GM18907 (cell line): ENCODE measurements around the gene CIB4.

Experiments used
- ATAC-seq: cut with Tn5 transposase; IDR thresholded peaks from one replicate; pipeline ENCODE4 v1.9.1; 2021; ENCODE audit warnings: mild to moderate bottlenecking, moderate library complexity; ENCODE audit not compliant: unreplicated experiment

The CIB4 gene

GRCh38 chr2:26645762-26646161 lies 4.6 kb upstream of the CIB4 start:
- no peak for ATAC-seq

GRCh38 chr2:26644188-26644835 lies 3.1 kb upstream of the CIB4 start:
- no peak for ATAC-seq

GRCh38 chr2:26642429-26642828 lies 1.3 kb upstream of the CIB4 start:
- ATAC-seq = no peak

GRCh38 chr2:26640331-26640745 lies 828 bp downstream of the CIB4 start:
- ATAC-seq = no peak

- no peak for ATAC-seq
Observed at GRCh38 chr2:26639685-26640243, 1.4 kb downstream of the CIB4 start.

- no peak for ATAC-seq
Observed at GRCh38 chr2:26637811-26638310, 3.3 kb downstream of the CIB4 start.

GRCh38 chr2:26636935-26637334 lies 4.2 kb downstream of the CIB4 start:
- no peak for ATAC-seq

GRCh38 chr2:26635401-26635800 lies 5.8 kb downstream of the CIB4 start:
- ATAC-seq = no peak

GRCh38 chr2:26634636-26635230 lies 6.4 kb downstream of the CIB4 start:
- ATAC-seq = no peak

GRCh38 chr2:26633993-26634595 lies 7.1 kb downstream of the CIB4 start:
- ATAC-seq = no peak

- no peak for ATAC-seq
Observed at GRCh38 chr2:26633351-26633945, 7.7 kb downstream of the CIB4 start.

- no peak for ATAC-seq
Observed at GRCh38 chr2:26632624-26633185, 8.5 kb downstream of the CIB4 start.

GRCh38 chr2:26631401-26632170 lies 9.6 kb downstream of the CIB4 start:
- ATAC-seq = no peak

- ATAC-seq = no peak
Observed at GRCh38 chr2:26630669-26631360, 10.4 kb downstream of the CIB4 start.

- no peak for ATAC-seq
Observed at GRCh38 chr2:26630235-26630634, 10.9 kb downstream of the CIB4 start.

GRCh38 chr2:26629751-26630150 lies 11.4 kb downstream of the CIB4 start:
- no peak for ATAC-seq

GRCh38 chr2:26629346-26629630 lies 11.9 kb downstream of the CIB4 start:
- no peak for ATAC-seq

- ATAC-seq = no peak
Observed at GRCh38 chr2:26628561-26629345, 12.4 kb downstream of the CIB4 start.

- ATAC-seq = no peak
Observed at GRCh38 chr2:26627350-26628105, 13.6 kb downstream of the CIB4 start.
